M059J (cell line): ENCODE data around the gene CYRIA. TPM values are rescaled to one million over a fixed set of nuclear protein-coding genes. Genes with fewer than 3 reads are reported as not detected.

ENCODE experiments used
- DNase-seq: peaks from one replicate; pipeline ENCODE4 v3.0.0-alpha.2; 2012; ENCODE audit warnings: low read depth
- total RNA-seq: library from RNA; depleted of rRNA; stranded (reverse); fragments of >200 nt; shearing (Covaris generic); gene quantifications from 2 replicates; pipeline ENCODE4 v1.2.3, GENCODE V29; 2014; rRNA removed

Gene CYRIA
- total RNA-seq = 0.02 TPM in 1 of 2 replicates, not detected in the other

GRCh38 chr2:16665748-16666448 is at the start of gene CYRIA:
CYRIA (minus strand) TSS chr2:16665834; CDS start chr2:16588119, 77,715 bp downstream.
- DNase-seq = no peak

GRCh38 chr2:16713011-16713423 is 47.4 kb upstream of the CYRIA start:
- DNase-seq = no peak

DNA sequence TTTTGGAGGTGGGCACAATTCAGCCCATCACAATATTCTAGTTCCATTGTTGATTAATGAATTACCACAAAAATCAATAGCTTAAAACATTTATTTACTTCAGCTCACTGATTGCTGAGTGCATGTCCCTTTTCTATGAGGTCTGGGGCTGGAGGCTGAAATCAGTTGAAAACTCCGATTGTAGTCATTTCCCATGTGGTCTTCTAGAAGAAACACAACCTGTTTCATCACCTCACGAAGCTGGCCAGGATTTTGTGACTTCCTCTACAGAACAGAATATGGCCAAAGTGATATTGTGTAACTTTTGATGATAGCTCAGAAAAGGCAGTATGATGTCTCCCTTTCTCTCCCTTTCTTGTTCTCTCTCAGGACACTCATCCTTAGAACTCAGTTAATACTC is 44.1 kb upstream of the CYRIA start:
- no peak for DNase-seq

DNA sequence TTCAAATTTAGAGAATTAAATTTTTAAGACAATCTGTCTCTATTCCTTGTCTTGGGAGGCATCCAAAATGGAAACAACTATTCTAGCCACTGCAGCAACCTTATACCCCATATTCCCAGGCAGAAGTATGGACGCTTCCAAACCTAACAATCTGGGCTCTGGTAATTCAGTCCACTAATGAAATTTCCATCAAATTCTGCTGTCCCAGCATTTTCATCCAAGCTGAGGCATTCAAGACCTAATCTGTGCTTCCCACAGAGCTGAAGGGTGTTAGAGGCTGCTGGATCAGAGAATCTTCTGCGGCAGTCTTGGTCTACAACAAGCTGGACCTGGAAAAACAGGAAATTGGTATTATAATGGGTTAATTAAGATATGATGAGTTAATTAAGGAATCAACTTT is 42.5 kb upstream of the CYRIA start:
- no peak for DNase-seq

DNA sequence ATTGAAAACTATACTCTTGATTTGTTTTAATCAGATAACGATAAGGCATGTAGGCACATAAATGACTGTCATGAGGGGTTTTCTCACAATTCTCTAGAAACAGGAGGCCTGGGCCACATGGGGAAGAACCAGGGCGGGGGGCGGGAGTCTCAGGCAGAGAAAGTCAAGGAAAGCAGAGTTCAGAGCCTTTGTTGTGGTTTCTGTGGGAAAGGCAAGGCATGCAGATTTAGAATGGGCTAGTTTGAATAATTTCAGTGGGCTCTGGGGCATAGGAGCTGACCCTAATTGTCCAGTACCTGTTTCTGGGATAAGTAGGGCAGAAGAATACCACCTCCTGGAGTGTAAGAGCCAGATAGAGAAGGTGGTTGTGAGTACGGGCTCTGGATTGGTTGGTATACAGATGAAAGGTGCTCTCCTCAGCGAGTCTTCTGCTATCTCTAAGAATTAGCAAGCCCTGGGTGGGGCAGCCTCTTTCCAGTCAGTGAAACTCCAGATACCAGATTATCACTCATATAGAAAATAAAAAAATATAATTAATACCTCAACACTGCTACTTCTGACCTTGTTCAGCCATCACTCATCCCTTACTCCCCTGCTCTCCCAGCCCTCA is 41.5 kb upstream of the CYRIA start:
- no peak for DNase-seq

GRCh38 chr2:16700551-16701259 is 35.1 kb upstream of the CYRIA start:
- no peak for DNase-seq

GRCh38 chr2:16693854-16694253 is 28.2 kb upstream of the CYRIA start:
- DNase-seq = no peak

DNA sequence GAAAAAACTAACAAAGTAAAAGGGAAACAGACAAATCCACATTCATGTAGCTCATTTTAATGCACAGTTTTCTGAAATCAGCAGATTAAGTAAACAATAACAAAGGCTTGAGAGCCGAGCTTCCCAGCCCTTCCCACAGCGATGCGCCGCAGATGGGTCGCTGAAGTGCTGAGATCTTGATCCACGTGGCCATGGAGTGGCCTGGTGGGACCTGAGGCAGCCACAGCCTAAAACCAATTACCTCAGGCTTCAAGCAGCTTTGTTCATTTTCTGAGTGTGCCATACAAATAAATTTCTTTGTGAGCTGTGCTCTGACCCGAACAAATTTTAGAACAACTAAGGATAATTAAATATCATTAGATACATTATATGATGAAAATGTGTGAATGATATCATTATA is 25.6 kb upstream of the CYRIA start:
- DNase-seq = no peak

DNA sequence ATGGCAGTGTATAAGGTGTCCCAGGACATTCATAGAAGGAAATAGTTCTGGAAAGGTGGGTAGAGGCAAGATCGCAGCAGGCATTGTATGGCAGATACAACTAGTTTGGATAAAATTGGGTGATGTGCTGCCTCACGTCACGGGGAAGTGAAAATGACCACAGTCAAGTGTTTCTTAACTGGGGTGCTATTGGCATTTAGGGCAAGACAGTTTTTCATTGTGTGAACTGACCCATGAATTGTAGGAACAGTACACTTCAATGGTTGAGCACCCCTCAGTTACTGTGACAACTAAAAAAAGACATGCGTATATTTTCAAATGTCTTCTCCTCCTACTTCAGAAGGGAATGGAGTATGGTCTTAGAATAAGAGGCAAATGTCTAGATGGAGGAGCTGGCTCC is 22.3 kb upstream of the CYRIA start:
- DNase-seq = no peak

DNA sequence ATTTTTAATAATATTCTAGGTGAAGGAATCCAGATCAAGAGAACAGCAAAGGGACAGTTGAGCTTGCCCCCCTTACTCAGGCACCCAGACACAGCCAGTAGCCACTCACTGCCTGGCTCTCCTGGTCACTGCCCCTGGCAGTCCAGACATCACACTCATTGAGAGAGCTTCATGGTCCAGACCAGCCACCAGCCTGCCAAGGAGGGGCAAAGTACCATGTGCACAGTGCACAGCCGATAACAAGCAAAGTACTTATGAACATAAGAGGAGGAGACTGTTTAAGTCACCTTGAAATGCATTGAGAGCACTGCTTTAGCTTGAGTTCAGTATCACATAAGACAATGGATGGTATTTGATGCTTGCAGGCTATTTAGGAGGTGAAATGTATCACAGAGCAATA is 21.6 kb upstream of the CYRIA start:
- no peak for DNase-seq

DNA sequence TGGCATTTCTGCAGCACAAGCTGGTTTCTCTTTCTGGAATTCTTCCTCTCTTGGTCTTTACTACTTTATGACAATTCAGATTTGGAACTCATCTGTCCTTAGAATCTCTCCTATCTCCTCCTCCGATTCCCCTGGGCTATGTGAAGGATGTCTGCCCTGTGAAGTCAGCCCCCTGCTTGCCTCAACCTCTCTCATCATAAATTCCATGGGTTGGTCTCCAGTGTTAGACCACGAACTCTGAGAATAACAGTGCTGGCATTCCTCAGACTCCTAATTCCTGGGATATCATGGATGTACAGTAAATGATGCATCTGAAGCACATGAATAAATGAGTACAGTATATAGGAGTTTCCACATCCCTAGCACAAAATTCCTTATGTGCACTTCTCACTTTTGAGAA is 21.0 kb upstream of the CYRIA start:
- no peak for DNase-seq

DNA sequence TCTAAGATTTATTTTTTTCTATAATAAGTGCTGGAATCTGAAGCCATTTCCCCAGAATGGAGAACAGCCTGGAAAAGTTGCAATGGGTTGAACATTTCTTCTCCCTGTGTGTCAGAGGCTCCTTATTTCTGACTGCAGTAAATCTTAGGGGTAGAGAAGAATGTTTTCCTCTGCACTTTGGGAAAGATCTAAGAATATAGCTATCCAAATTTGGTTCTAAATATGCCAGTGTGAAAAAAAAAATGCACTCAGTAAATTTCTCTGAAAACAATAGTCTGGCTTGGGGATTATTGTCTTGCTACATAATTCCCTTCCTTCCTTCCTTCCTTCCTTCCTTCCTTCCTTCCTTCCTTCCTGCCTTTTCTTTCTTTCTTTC is 19.7 kb upstream of the CYRIA start:
- DNase-seq = no peak

DNA sequence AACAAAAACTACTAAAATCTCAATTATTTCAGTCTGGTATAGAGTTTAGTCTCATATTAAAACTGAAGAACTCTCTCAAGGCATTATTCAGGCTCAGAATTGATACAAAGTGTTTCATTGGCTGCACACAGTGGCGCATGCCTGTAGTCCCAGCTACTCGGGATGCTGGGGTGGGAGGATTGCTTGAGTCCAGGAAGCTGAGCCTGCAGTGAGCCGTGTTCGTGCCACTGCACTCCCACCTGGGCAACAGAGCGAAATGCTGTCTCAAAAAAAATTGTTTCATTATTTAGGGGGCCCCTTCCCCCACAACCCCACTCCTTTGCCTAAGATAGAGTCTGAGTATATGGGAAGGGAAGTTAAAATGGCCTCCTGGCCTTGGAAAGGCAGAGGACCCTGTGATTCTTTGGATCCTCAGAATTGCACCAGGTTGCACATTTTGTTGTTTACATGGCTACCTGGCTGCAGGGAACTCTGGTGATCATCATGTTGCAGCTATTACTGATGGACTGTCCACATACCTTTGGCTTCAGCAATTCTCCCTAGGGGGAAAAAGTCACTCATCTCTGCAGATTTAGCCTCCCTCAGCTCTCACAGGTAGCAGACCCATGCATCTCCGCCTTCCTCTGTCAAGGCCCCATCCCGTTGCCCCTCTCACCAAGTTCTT is 19.2 kb upstream of the CYRIA start:
- DNase-seq = no peak

DNA sequence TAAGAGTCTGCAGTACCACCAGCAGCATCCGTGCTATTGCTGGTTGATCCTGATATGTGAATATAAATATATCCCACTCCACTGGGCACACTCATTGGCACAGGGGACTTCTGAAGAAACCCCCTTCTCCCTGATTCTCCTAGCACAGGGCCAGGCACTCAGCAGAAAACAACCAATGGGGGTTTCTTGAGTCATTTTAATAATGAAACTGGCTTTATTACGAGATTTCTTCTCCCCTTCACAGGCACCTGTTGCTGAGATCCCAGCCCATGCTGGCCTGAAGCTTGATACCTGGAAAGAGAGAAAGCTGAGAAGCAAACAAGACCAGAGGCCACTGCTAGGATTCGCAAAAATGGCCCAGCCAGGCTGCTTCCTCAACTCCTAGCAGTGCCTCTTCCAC is 17.9 kb upstream of the CYRIA start:
- DNase-seq = no peak

GRCh38 chr2:16682431-16683118 is 16.9 kb upstream of the CYRIA start:
- DNase-seq = no peak

- no peak for DNase-seq
These were observed 15.1 kb upstream of the CYRIA start for GRCh38 chr2:16680781-16681180.

DNA sequence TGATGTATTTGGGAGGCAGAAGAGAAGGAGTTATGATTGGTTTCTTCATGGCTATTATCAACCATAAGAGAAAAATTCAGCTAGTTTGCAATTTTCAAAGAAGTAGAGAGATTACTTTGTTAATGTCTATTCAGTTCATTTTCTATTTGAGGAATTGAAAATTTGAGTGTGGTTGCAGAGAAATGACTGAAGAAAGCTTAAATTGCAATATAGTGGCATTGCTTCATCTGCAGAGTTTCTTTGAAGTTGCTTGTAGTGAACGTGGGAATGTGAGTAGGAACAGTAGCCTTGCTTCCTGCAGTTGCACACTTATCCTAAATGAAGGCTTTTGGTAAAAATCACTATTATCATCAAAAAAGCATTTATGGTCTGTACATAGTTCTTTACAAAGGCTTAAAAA is 14.7 kb upstream of the CYRIA start:
- DNase-seq = no peak

- DNase-seq = no peak
These were observed 13.3 kb upstream of the CYRIA start for GRCh38 chr2:16678964-16679363.

GRCh38 chr2:16677875-16678274 is 12.2 kb upstream of the CYRIA start:
- no peak for DNase-seq

GRCh38 chr2:16675781-16676180 is 10.1 kb upstream of the CYRIA start:
- DNase-seq = no peak

GRCh38 chr2:16674154-16674553 is 8.5 kb upstream of the CYRIA start:
- no peak for DNase-seq

DNA sequence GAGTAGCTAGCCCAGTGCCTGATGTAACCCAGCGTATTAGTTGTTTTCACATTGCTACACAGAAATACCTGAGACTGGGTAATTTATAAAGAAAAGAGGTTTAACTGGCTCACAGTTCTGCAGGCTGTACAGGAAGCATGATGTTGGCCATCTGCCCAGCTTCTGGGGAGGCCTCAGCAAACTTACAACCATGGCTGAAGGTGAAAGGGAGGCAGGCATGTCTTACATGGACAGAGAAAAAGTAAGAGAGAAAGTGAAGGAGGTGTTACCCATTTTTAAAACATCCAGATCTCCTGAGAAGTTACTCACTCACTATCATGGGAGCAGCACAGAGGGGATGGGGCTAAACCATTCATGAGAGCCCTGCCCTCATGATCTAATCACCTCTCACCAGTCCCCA is 6.1 kb upstream of the CYRIA start:
- no peak for DNase-seq
